MCF 10A (cell line): ENCODE measurements around the gene HEATR3. TPM values are rescaled to one million over a fixed set of nuclear protein-coding genes. Genes with fewer than 3 reads are reported as not detected.

Source experiments
- BruUV-seq: library from RNA; stranded (reverse); fragments of 400-500 nt; replicated peaks from 2 replicates; lab custom pipeline; 2021; lab: Mats Ljungman, UMichigan
- CTCF ChIA-PET: fragments of 300-600 bp; sonication (Branson Sonifier 250); formaldehyde crosslinking; extraction: SDS; loops from one replicate; lab custom pipeline; 2021; ENCODE audit warnings: antibody characterized with exemption, inconsistent platforms; lab: Yijun Ruan, JAX
- POLR2A ChIA-PET: fragments of 300-600, 350-650 bp; sonication (Branson Sonifier 250); formaldehyde crosslinking; extraction: SDS; loops from one replicate; lab custom pipeline; 2020; ENCODE audit warnings: antibody characterized with exemption, inconsistent platforms; lab: Yijun Ruan, JAX
- DNase-seq: peaks from one replicate; pipeline ENCODE4 v3.0.0-alpha.2; 2018; ENCODE audit not compliant: unreplicated experiment
- H3K27ac Mint-ChIP-seq: one replicate; pipeline ENCODE4 v1.8.0; 2022; ENCODE audit warnings: mild to moderate bottlenecking, low read depth, mixed read lengths; ENCODE audit not compliant: unreplicated experiment
- H3K27me3 Mint-ChIP-seq: one replicate; pipeline ENCODE4 v1.8.0; 2022; ENCODE audit warnings: mixed read lengths; ENCODE audit not compliant: insufficient read depth, unreplicated experiment
- H3K36me3 Mint-ChIP-seq: one replicate; pipeline ENCODE4 v1.8.0; 2022; ENCODE audit warnings: mild to moderate bottlenecking, moderate library complexity, mixed read lengths; ENCODE audit not compliant: insufficient read depth, unreplicated experiment
- H3K4me1 Mint-ChIP-seq: one replicate; pipeline ENCODE4 v1.8.0; 2022; ENCODE audit warnings: mixed read lengths; ENCODE audit not compliant: insufficient read depth, unreplicated experiment
- H3K4me3 Mint-ChIP-seq: one replicate; pipeline ENCODE4 v1.8.0; 2022; ENCODE audit warnings: mild to moderate bottlenecking, moderate library complexity, mixed read lengths; ENCODE audit not compliant: unreplicated experiment
- H3K9me3 Mint-ChIP-seq: one replicate; pipeline ENCODE4 v1.8.0; 2022; ENCODE audit warnings: mixed read lengths; ENCODE audit not compliant: unreplicated experiment
- CTCF ChIP-seq: fragments of 200-600 bp; IDR thresholded peaks from one replicate; pipeline ENCODE4 v1.8.0; 2022; ENCODE audit warnings: antibody characterized with exemption, mild to moderate bottlenecking; ENCODE audit not compliant: unreplicated experiment
- intact Hi-C: fragments of 100-400 bp; cut with micrococcal nuclease; formaldehyde crosslinking; loops from 2 replicates; pipeline ENCODE4 v1.14.1; 2022
- total RNA-seq: library from RNA; stranded (reverse); gene quantifications from 2 replicates; pipeline ENCODE4 v1.2.3, GENCODE V29; 2022

HEATR3 gene
- total RNA-seq, 1 experiment from 2014 or later, result 13.3 TPM

GRCh38 chr16:50121278-50121677 is 55.5 kb downstream of the HEATR3 start:
- no TSS peak for BruUV-seq

GRCh38 chr16:50121721-50122445 is 56.1 kb downstream of the HEATR3 start:
- no peak for DNase-seq
- no peak for TF ChIP-seq CTCF
- no peaks in the 10 kb centered on the region for H3K9me3 Mint-ChIP-seq
- H3K4me3 Mint-ChIP-seq, result no peak overlapping the region
- POLR2A ChIA-PET, result interaction anchor here (0.6 to 1.2 kb wide), 2 partner anchors 58 to 129 kb away, joined by 4 read pairs; no protein-coding TSS in a partner anchor
- no peaks in the 10 kb centered on the region for H3K27me3 Mint-ChIP-seq
- H3K36me3 Mint-ChIP-seq, result no peaks in the 10 kb centered on the region
- H3K27ac Mint-ChIP-seq, result no peak overlapping the region
- H3K4me1 Mint-ChIP-seq, result peaks cover 6% of the 10 kb centered on the region
- no TSS peak for BruUV-seq
- intact Hi-C loops, result no loop called here
- CTCF ChIA-PET, result no interaction called here

More at GRCh38 chr16:50121278-50121677, 55.5 kb downstream of the HEATR3 start:
- ChIA-PET POLR2A (interaction anchor here (0.6 to 1.2 kb wide), 2 partner anchors 58 to 130 kb away, joined by 4 read pairs; no protein-coding TSS in a partner anchor), CTCF (no interaction called here)
- Mint-ChIP-seq H3K4me1 (peaks cover 6% of the 10 kb centered on the region), H3K27ac (no peak overlapping the region), H3K4me3 (no peak overlapping the region), H3K36me3 (no peaks in the 10 kb centered on the region), H3K9me3 (no peaks in the 10 kb centered on the region), H3K27me3 (no peaks in the 10 kb centered on the region)
- DNase-seq, result no peak
- no peak for TF ChIP-seq CTCF
- intact Hi-C loops, result no loop called here

- CTCF ChIA-PET, result no interaction called here
- H3K27me3 Mint-ChIP-seq, result no peaks in the 10 kb centered on the region
- no peak for DNase-seq
- H3K36me3 Mint-ChIP-seq, result no peaks in the 10 kb centered on the region
- no peak overlapping the region for H3K4me3 Mint-ChIP-seq
- H3K4me1 Mint-ChIP-seq, result peaks cover 6% of the 10 kb centered on the region
- intact Hi-C loops, result no loop called here
- no peak for TF ChIP-seq CTCF
- no peaks in the 10 kb centered on the region for H3K9me3 Mint-ChIP-seq
- BruUV-seq, result no TSS peak
- H3K27ac Mint-ChIP-seq, result no peak overlapping the region
- POLR2A ChIA-PET, result no interaction called here
These were observed 57.6 kb downstream of the HEATR3 start for GRCh38 chr16:50123417-50123816.

GRCh38 chr16:50124769-50125168 is 59.0 kb downstream of the HEATR3 start:
- Mint-ChIP-seq H3K9me3 (no peaks in the 10 kb centered on the region), H3K27me3 (no peaks in the 10 kb centered on the region), H3K4me1 (peaks cover 6% of the 10 kb centered on the region), H3K4me3 (no peak overlapping the region), H3K27ac (no peak overlapping the region), H3K36me3 (no peaks in the 10 kb centered on the region)
- no peak for TF ChIP-seq CTCF
- ChIA-PET POLR2A (no interaction called here), CTCF (interaction anchor here (1.2 kb wide), 1 partner anchor 37 kb away, joined by 4 read pairs; no protein-coding TSS in a partner anchor)
- no TSS peak for BruUV-seq
- no peak for DNase-seq
- intact Hi-C loops, result no loop called here
